ENCODE results near the gene ZC3H12A.

GRCh38 chr1:37472994-37473393, 1.4 kb upstream of the ZC3H12A start:
- TF ChIP-seq CTCF (IDR thresholded peaks at IDR 0.05; ENCODE audit: insufficient read depth, low read length) (no peak), POLR2AphosphoS5 (IDR thresholded peaks at IDR 0.05; ENCODE audit: low read depth) (no peak), REST (IDR thresholded peaks at IDR 0.05; ENCODE audit: insufficient replicate concordance, low read depth) (no peak)
